ENCODE results near the gene PPOX. TPM values are rescaled to one million over a fixed set of nuclear protein-coding genes. Genes with fewer than 3 reads are reported as not detected.

The PPOX gene
- total RNA-seq, 1 experiment from 2014 or later: 24.2 TPM

DNA sequence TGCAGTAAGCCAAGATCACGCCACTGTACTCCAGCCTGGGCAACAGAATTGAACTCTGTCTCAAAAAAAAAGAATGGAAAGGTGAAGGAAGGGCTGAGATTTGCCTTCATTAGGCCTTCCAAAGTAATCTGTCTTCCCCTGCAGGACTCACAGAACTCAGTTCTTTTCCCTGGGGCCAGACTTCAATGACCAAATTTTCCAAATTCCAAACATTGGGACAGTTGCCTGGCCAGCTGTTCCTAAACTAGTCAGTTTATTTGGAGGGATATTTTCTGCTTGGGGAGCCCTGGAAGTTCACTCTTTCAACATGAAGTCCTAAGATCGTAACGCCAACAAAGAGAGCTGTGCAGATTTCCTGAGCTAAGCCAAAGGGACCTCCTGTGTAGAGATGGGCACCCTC is 28.3 kb upstream of the PPOX start:
- Histone ChIP-seq H3K9me3 (ENCODE audit: control insufficient read depth in 1 of 2, insufficient read depth in 1 of 2, low read depth in 1 of 2, low read length in 2 of 2) (no peaks in the 10 kb centered on the region), H2AFZ (ENCODE audit: low read depth, low read length, poor library complexity, severe bottlenecking) (no peak overlapping the region), H3K27ac (ENCODE audit: low read depth, low read length) (no peak overlapping the region), H3K79me2 (ENCODE audit: insufficient read depth, low read length) (peaks cover 15% of the 10 kb centered on the region), H4K20me1 (ENCODE audit: insufficient read depth) (no peaks in the 10 kb centered on the region), H3K36me3 (ENCODE audit: control insufficient read depth in 1 of 2, insufficient read depth in 2 of 2, low read length in 2 of 2) (no peaks in the 10 kb centered on the region), H3K27me3 (ENCODE audit: insufficient read depth, low read length) (no peaks in the 10 kb centered on the region), H3K9ac (ENCODE audit: low read length) (no peak overlapping the region), H3K4me2 (ENCODE audit: low read length) (no peak overlapping the region), H3K4me1 (ENCODE audit: control insufficient read depth in 1 of 2, insufficient read depth in 2 of 2, low read length in 2 of 2) (peaks cover 7 to 9% of the 10 kb centered on the region in 2 experiments; a peak in 2 of 4 replicates), H3K4me3 (replicated peaks in 1 of 2; ENCODE audit: low read depth in 1 of 2, low read length in 2 of 2) (no peak overlapping the region), H3K9me2 (ENCODE audit: insufficient read depth) (no peaks in the 10 kb centered on the region)
- ChIA-PET POLR2A (no interaction called here), CTCF (interaction anchor here (0.9 to 1.4 kb wide), 3 partner anchors 66 to 303 kb away, joined by 3 to 4 read pairs (median 3); no protein-coding TSS in a partner anchor), RAD21 (ENCODE audit: low non-redundant PET in 1 of 2, low total read pairs in 2 of 2, uncharacterized antibody in 2 of 2, unreplicated experiment in 2 of 2) (no interaction called here)
- DNase-seq (ENCODE audit: low read depth, low spot score) (no peak), ATAC-seq (no peak)
- intact Hi-C loops (cut with micrococcal nuclease): loop anchor here (5.0 kb wide), 1 partner anchor 301 kb away; no protein-coding TSS in a partner anchor
- no TSS peak for BruUV-seq (replicated peaks)
- no peak for TF ChIP-seq MAX (IDR thresholded peaks at IDR 0.05)
- no peak for TF ChIP-seq ZFX (IDR thresholded peaks at IDR 0.05)
- no peak for TF ChIP-seq SRF (IDR thresholded peaks at IDR 0.05; ENCODE audit: low read depth)
- TF ChIP-seq POLR2A (IDR thresholded peaks at IDR 0.05; ENCODE audit: borderline replicate concordance, extremely low read depth, insufficient read depth, insufficient read length): no peak
- TF ChIP-seq, protein P1, sequence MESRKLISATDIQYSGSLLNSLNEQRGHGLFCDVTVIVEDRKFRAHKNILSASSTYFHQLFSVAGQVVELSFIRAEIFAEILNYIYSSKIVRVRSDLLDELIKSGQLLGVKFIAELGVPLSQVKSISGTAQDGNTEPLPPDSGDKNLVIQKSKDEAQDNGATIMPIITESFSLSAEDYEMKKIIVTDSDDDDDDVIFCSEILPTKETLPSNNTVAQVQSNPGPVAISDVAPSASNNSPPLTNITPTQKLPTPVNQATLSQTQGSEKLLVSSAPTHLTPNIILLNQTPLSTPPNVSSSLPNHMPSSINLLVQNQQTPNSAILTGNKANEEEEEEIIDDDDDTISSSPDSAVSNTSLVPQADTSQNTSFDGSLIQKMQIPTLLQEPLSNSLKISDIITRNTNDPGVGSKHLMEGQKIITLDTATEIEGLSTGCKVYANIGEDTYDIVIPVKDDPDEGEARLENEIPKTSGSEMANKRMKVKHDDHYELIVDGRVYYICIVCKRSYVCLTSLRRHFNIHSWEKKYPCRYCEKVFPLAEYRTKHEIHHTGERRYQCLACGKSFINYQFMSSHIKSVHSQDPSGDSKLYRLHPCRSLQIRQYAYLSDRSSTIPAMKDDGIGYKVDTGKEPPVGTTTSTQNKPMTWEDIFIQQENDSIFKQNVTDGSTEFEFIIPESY (IDR thresholded peaks at IDR 0.05; ENCODE audit: extremely low read depth, insufficient replicate concordance, low read length): no peak
- TF ChIP-seq EZH2 (IDR thresholded peaks at IDR 0.05): no peak
- TF ChIP-seq JUND (IDR thresholded peaks at IDR 0.05): no peak
- TF ChIP-seq ZNF274 (IDR thresholded peaks at IDR 0.05; ENCODE audit: low read depth, low read length): no peak
- TF ChIP-seq SP1 (IDR thresholded peaks at IDR 0.05; ENCODE audit: low read depth): no peak
- TF ChIP-seq TCF7L2 (IDR thresholded peaks at IDR 0.05; ENCODE audit: borderline replicate concordance, extremely low read depth, insufficient read depth, insufficient read length): no peak
- TF ChIP-seq REST (IDR thresholded peaks at IDR 0.05; ENCODE audit: low read depth): no peak
- TF ChIP-seq POLR2AphosphoS5 (IDR thresholded peaks at IDR 0.05; ENCODE audit: low read depth, low read length): no peak
